IMR-90 (cell line): Measurements from ENCODE around the gene KRT1. TPM values are rescaled to one million over a fixed set of nuclear protein-coding genes. Genes with fewer than 3 reads are reported as not detected.

ENCODE experiments used
- ATAC-seq: fragments of 200-7000 bp; cut with Tn5 transposase; 2 replicates; pipeline ENCODE4 v1.9.1; 2020; ENCODE audit warnings: low read depth, mild to moderate bottlenecking, moderate library complexity
- BruUV-seq: library from RNA; stranded (reverse); fragments of 400-500 nt; replicated peaks from 2 replicates; lab custom pipeline; 2021; lab: Mats Ljungman, UMichigan
- CTCF ChIA-PET: fragments of 300-600 bp; formaldehyde crosslinking; extraction: SDS; loops from one replicate; lab custom pipeline; 2021; ENCODE audit warnings: antibody characterized with exemption; lab: Yijun Ruan, JAX
- POLR2A ChIA-PET: fragments of 300-600 bp; sonication (Branson Sonifier 250); formaldehyde crosslinking; loops from one replicate; lab custom pipeline; 2022; ENCODE audit warnings: antibody characterized with exemption; ENCODE audit not compliant: unreplicated experiment; lab: Charles Lee
- DNase-seq: peaks from one replicate; pipeline ENCODE4 v3.0.0; 2013
- H2AFZ ChIP-seq: replicated peaks from 2 replicates; pipeline ENCODE3; 2013; ENCODE audit warnings: low read length, mild to moderate bottlenecking; ENCODE audit not compliant: poor library complexity
- H2AK5ac ChIP-seq: 2 replicates; pipeline ENCODE4 v1.6.1; 2013; ENCODE audit warnings: low read depth, low read length, inconsistent platforms
- H2AK9ac ChIP-seq: replicated peaks from 2 replicates; pipeline ENCODE3; 2013; ENCODE audit warnings: mild to moderate bottlenecking, low read depth, low read length, moderate library complexity; ENCODE audit not compliant: poor library complexity
- H2BK120ac ChIP-seq: 2 replicates; pipeline ENCODE4 v1.6.1; 2013; ENCODE audit warnings: low read depth, low read length, inconsistent platforms
- H2BK15ac ChIP-seq: 3 replicates; pipeline ENCODE4 v1.6.1; 2013; ENCODE audit warnings: low read depth, low read length, inconsistent platforms
- H2BK20ac ChIP-seq: 2 replicates; pipeline ENCODE4 v1.6.1; 2013; ENCODE audit warnings: low read depth, mild to moderate bottlenecking, inconsistent platforms, low read length, moderate library complexity
- H2BK5ac ChIP-seq: 2 replicates; pipeline ENCODE4 v1.6.1; 2013; ENCODE audit warnings: mild to moderate bottlenecking, low read depth, low read length, inconsistent platforms; ENCODE audit not compliant: poor library complexity, severe bottlenecking
- H3K14ac ChIP-seq: replicated peaks from 2 replicates; pipeline ENCODE4 v1.6.1; 2013; ENCODE audit warnings: low read depth, low read length, inconsistent platforms
- H3K18ac ChIP-seq: 2 replicates; pipeline ENCODE4 v1.6.1; 2013; ENCODE audit warnings: low read depth, low read length, control low read depth
- H3K23ac ChIP-seq: 2 replicates; pipeline ENCODE4 v1.6.1; 2013; ENCODE audit warnings: low read depth, low read length, inconsistent platforms
- H3K27ac ChIP-seq: 2 replicates; pipeline ENCODE4 v1.5.1; 2013; ENCODE audit warnings: mild to moderate bottlenecking, control low read depth, low read length; ENCODE audit not compliant: insufficient read depth
- H3K27me3 ChIP-seq: 2 replicates; pipeline ENCODE4 v1.6.1; 2013; ENCODE audit warnings: low read length; ENCODE audit not compliant: control insufficient read depth, insufficient read depth
- H3K36me3 ChIP-seq: 2 replicates; pipeline ENCODE4 v1.6.1; 2013; ENCODE audit warnings: low read length, mixed read lengths; ENCODE audit not compliant: control insufficient read depth, insufficient read depth
- H3K4ac ChIP-seq: 2 replicates; pipeline ENCODE4 v1.6.1; 2013; ENCODE audit warnings: low read depth, low read length, inconsistent platforms
- H3K4me1 ChIP-seq: 2 replicates; pipeline ENCODE4 v1.6.1; 2013; ENCODE audit warnings: low read length, mixed read lengths; ENCODE audit not compliant: control insufficient read depth, insufficient read depth
- H3K4me2 ChIP-seq: 2 replicates; pipeline ENCODE4 v1.6.1; 2013; ENCODE audit warnings: low read depth, mild to moderate bottlenecking, control low read depth, low read length, moderate library complexity
- H3K4me3 ChIP-seq: 2 replicates; pipeline ENCODE4 v1.5.1; 2013; ENCODE audit warnings: low read depth, mild to moderate bottlenecking, control low read depth, low read length, moderate library complexity; ENCODE audit not compliant: insufficient read depth
- H3K56ac ChIP-seq: 2 replicates; pipeline ENCODE4 v1.6.1; 2013; ENCODE audit warnings: low read length, inconsistent platforms; ENCODE audit not compliant: insufficient read depth; ENCODE audit errors: extremely low read depth
- H3K79me1 ChIP-seq, 2 experiments: 2 replicates each; pipeline ENCODE4 v1.6.1; 2013; ENCODE audit warnings: low read length in 2 of 2, inconsistent platforms in 1 of 2, low read depth in 1 of 2
- H3K9ac ChIP-seq: 2 replicates; pipeline ENCODE4 v1.6.1; 2013; ENCODE audit warnings: low read depth, low read length, control low read depth
- H3K9me1 ChIP-seq: 2 replicates; pipeline ENCODE4 v1.6.1; 2013; ENCODE audit warnings: low read length, inconsistent platforms; ENCODE audit not compliant: insufficient read depth
- H3K9me3 ChIP-seq: 2 replicates; pipeline ENCODE4 v1.6.1; 2013; ENCODE audit warnings: low read length; ENCODE audit not compliant: control insufficient read depth, insufficient read depth
- H4K20me1 ChIP-seq: 2 replicates; pipeline ENCODE4 v1.6.1; 2013; ENCODE audit warnings: low read length, inconsistent platforms; ENCODE audit not compliant: insufficient read depth
- H4K5ac ChIP-seq: 2 replicates; pipeline ENCODE4 v1.6.1; 2013; ENCODE audit warnings: mild to moderate bottlenecking, low read depth, low read length, control low read depth
- H4K8ac ChIP-seq, 2 experiments: 2 replicates each; pipeline ENCODE4 v1.6.1; 2013; ENCODE audit warnings: low read depth in 2 of 2, low read length in 2 of 2, control low read depth in 1 of 2, inconsistent platforms in 1 of 2
- H4K91ac ChIP-seq: 2 replicates; pipeline ENCODE4 v1.6.1; 2013; ENCODE audit warnings: low read depth, low read length, inconsistent platforms; ENCODE audit not compliant: insufficient read depth
- BHLHE40 ChIP-seq: fragments of 150-350 bp; IDR thresholded peaks from 2 replicates; pipeline ENCODE4 v1.6.1; 2016; ENCODE audit warnings: mild to moderate bottlenecking, low read depth, low read length
- CHD1 ChIP-seq: IDR thresholded peaks from 2 replicates; pipeline ENCODE4 v1.6.1; 2012; ENCODE audit warnings: low read depth, low read length, improper control_type of control experiment
- CTCF ChIP-seq: conservative IDR thresholded peaks from 2 replicates; pipeline ENCODE4 v1.5.1; 2012; ENCODE audit warnings: mild to moderate bottlenecking, low read depth, low read length, improper control_type of control experiment
- ELK1 ChIP-seq: fragments of 150-350 bp; IDR thresholded peaks from 2 replicates; pipeline ENCODE4 v1.6.1; 2016; ENCODE audit warnings: low read depth, mild to moderate bottlenecking, low read length, moderate library complexity, borderline replicate concordance
- FOS ChIP-seq: fragments of 150-350 bp; IDR thresholded peaks from 2 replicates; pipeline ENCODE4 v1.6.1; 2016; ENCODE audit warnings: low read depth, low read length
- MAFK ChIP-seq: IDR thresholded peaks from 2 replicates; pipeline ENCODE4 v1.6.1; 2012; ENCODE audit warnings: low read depth, low read length, improper control_type of control experiment
- MAZ ChIP-seq: IDR thresholded peaks from 2 replicates; pipeline ENCODE4 v1.6.1; 2012; ENCODE audit warnings: low read depth, mild to moderate bottlenecking, low read length, improper control_type of control experiment, moderate library complexity, borderline replicate concordance
- NFE2L2 ChIP-seq: fragments of 150-350 bp; IDR thresholded peaks from 2 replicates; pipeline ENCODE4 v1.6.1; 2016; ENCODE audit warnings: low read depth, mild to moderate bottlenecking, low read length
- POLR2A ChIP-seq: IDR thresholded peaks from 2 replicates; pipeline ENCODE4 v1.6.1; 2012; ENCODE audit warnings: mild to moderate bottlenecking, low read depth, low read length
- RAD21 ChIP-seq: IDR thresholded peaks from 2 replicates; pipeline ENCODE4 v1.6.1; 2012; ENCODE audit warnings: low read length, improper control_type of control experiment
- RFX5 ChIP-seq: IDR thresholded peaks from 2 replicates; pipeline ENCODE4 v1.8.0; 2012; ENCODE audit warnings: low read depth, mild to moderate bottlenecking, low read length, moderate library complexity
- SMC3 ChIP-seq: fragments of 150-350 bp; IDR thresholded peaks from 2 replicates; pipeline ENCODE4 v1.6.1; 2016; ENCODE audit warnings: low read depth, mild to moderate bottlenecking, antibody characterized with exemption, low read length, moderate library complexity
- WGBS, 2 experiments: methylation state at CpG; one replicate each; pipeline versions ENCODE4 v1.1.5 to v1.1.7; 2013; ENCODE audit warnings: missing lambda C conversion rate in 2 of 2; ENCODE audit not compliant: insufficient read length in 1 of 2; ENCODE audit errors: extremely low coverage in 2 of 2; 5-methylcytosine and 5-hydroxymethylcytosine counted together
- dilution Hi-C: fragments of 300-500 bp; cut with HindIII; formaldehyde crosslinking; loops from one replicate; pipeline ENCODE4 v1.14.3; 2018; ENCODE audit warnings: low sequenced_read_pairs; ENCODE audit not compliant: unreplicated experiment
- in situ Hi-C: fragments of 300-500 bp; cut with MboI; formaldehyde crosslinking; loops from 3 replicates; pipeline ENCODE4 v1.14.3; 2019; ENCODE audit warnings: low sequenced_read_pairs, inconsistent platforms, mixed read lengths
- intact Hi-C: fragments of 100-400 bp; cut with micrococcal nuclease; formaldehyde crosslinking; loops from 2 replicates; pipeline ENCODE4 v1.10.0; 2022
- polyA plus RNA-seq, 3 experiments: library from polyadenylated mRNA; depleted of rRNA; stranded (reverse); fragments of >200 nt; gene quantifications; 2 replicates each; pipeline ENCODE4 v1.2.3, GENCODE V29; 2012; ENCODE audit warnings: low replicate concordance in 1 of 3
- total RNA-seq: library from RNA; depleted of rRNA; stranded (reverse); fragments of >200 nt; gene quantifications from 2 replicates; pipeline ENCODE4 v1.2.3, GENCODE V29; 2012
- TF ChIP-seq, protein P1 (sequence below): fragments of 150-350 bp; IDR thresholded peaks from 2 replicates; pipeline ENCODE4 v1.6.1; 2017; ENCODE audit warnings: mild to moderate bottlenecking, antibody characterized with exemption, low read length, low read depth

KRT1 gene
- total and polyA plus RNA-seq, 2 of the 4 experiments (the other 2 are of a cell fraction) = not detected

GRCh38 chr12:52648012-52648550 lies 32.1 kb downstream of the KRT1 start:
- in situ Hi-C loops = no loop called here

More at GRCh38 chr12:52648012-52648550, 32.1 kb downstream of the KRT1 start:
- Histone ChIP-seq H3K14ac (no peak overlapping the region), H4K20me1 (no peaks in the 10 kb centered on the region), H3K4me3 (no peak overlapping the region), H2BK20ac (no peak overlapping the region), H3K23ac (no peak overlapping the region), H3K56ac (no peak overlapping the region), H4K5ac (no peak overlapping the region), H4K8ac (no peak overlapping the region), H3K79me1 (no peaks in the 10 kb centered on the region), H3K27ac (no peak overlapping the region), H3K4ac (no peak overlapping the region), H3K4me1 (no peaks in the 10 kb centered on the region), H3K18ac (no peak overlapping the region), H3K9me1 (no peaks in the 10 kb centered on the region), H2AFZ (no peak overlapping the region), H2BK5ac (no peak overlapping the region), H2BK120ac (no peak overlapping the region), H3K4me2 (no peak overlapping the region), H2BK15ac (no peak overlapping the region), H4K91ac (no peak overlapping the region), H2AK9ac (no peak overlapping the region), H2AK5ac (no peak overlapping the region), H3K9me3 (no peaks in the 10 kb centered on the region), H3K27me3 (peaks cover 32% of the 10 kb centered on the region), H3K9ac (no peak overlapping the region), H3K36me3 (no peaks in the 10 kb centered on the region)
- no peak for DNase-seq
- ChIA-PET CTCF (no interaction called here), POLR2A (no interaction called here)
- TF ChIP-seq FOS (no peak), RAD21 (no peak), CTCF (no peak), BHLHE40 (no peak), RFX5 (no peak), CHD1 (no peak), POLR2A (no peak), NFE2L2 (no peak), MAZ (no peak), ELK1 (no peak), SMC3 (no peak), MAFK (no peak)
- TF ChIP-seq, protein P1, sequence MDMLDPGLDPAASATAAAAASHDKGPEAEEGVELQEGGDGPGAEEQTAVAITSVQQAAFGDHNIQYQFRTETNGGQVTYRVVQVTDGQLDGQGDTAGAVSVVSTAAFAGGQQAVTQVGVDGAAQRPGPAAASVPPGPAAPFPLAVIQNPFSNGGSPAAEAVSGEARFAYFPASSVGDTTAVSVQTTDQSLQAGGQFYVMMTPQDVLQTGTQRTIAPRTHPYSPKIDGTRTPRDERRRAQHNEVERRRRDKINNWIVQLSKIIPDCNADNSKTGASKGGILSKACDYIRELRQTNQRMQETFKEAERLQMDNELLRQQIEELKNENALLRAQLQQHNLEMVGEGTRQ = no peak
- ATAC-seq = no peak
- dilution Hi-C loops (no loop called here), intact Hi-C loops (no loop called here)
- WGBS, 2 experiments = no CpG with 5 or more reads among the region's 8 CpGs
- no TSS peak for BruUV-seq
